ENCODE results near the gene DNASE2.

GRCh38 chr19:12859546-12859945 lies 21.7 kb downstream of the DNASE2 start:
- TF ChIP-seq CTCF (conservative IDR thresholded peaks at IDR 0.05 in 1 of 2, IDR thresholded peaks at IDR 0.05 in 1 of 2; ENCODE audit: low read depth in 1 of 2, low read length in 2 of 2) (no peak), EZH2 (IDR thresholded peaks at IDR 0.05; ENCODE audit: low read length, missing control alignments) (no peak)
